Measurements from ENCODE around the gene DNM1L. TPM values are rescaled to one million over a fixed set of nuclear protein-coding genes. Genes with fewer than 3 reads are reported as not detected.

Gene DNM1L
- total RNA-seq, 4 donors from 2014 or later = 43.9 to 83.6 (median 53.1) TPM

- TF ChIP-seq CTCF (IDR thresholded peaks at IDR 0.05; ENCODE audit: low read depth) = no peak
Observed at GRCh38 chr12:32773691-32774090, 94.6 kb downstream of the DNM1L start.

GRCh38 chr12:32776258-32776657 is 97.2 kb downstream of the DNM1L start:
- TF ChIP-seq CTCF (IDR thresholded peaks at IDR 0.05; ENCODE audit: low read depth) = no peak

GRCh38 chr12:32777159-32777558 is 98.1 kb downstream of the DNM1L start:
- no peak for TF ChIP-seq CTCF (IDR thresholded peaks at IDR 0.05; ENCODE audit: low read depth)

GRCh38 chr12:32777691-32778175 is 98.6 kb downstream of the DNM1L start:
- no peak for TF ChIP-seq CTCF (IDR thresholded peaks at IDR 0.05; ENCODE audit: low read depth)

- TF ChIP-seq CTCF (IDR thresholded peaks at IDR 0.05; ENCODE audit: low read depth) = no peak
Observed at GRCh38 chr12:32780071-32780470, 101.0 kb downstream of the DNM1L start.

GRCh38 chr12:32783029-32783428 is 103.9 kb downstream of the DNM1L start:
- no peak for TF ChIP-seq CTCF (IDR thresholded peaks at IDR 0.05; ENCODE audit: low read depth)

GRCh38 chr12:32785557-32785956 is 106.5 kb downstream of the DNM1L start:
- no peak for TF ChIP-seq CTCF (IDR thresholded peaks at IDR 0.05; ENCODE audit: low read depth)

Data from subcutaneous adipose tissue (tissue), 4 donors.